HCT116 (cell line): ENCODE results near the gene OR1F1. TPM values are rescaled to one million over a fixed set of nuclear protein-coding genes. Genes with fewer than 3 reads are reported as not detected.

Source experiments
- ATAC-seq: fragments of 200-7000 bp; cut with Tn5 transposase; 2 replicates; pipeline ENCODE4 v1.9.1; 2020; ENCODE audit warnings: mild to moderate bottlenecking, moderate library complexity
- BruUV-seq: library from RNA; stranded (reverse); fragments of 400-500 nt; replicated peaks from 2 replicates; lab custom pipeline; 2021; lab: Mats Ljungman, UMichigan
- CTCF ChIA-PET: fragments of 300-600 bp; sonication (Branson Sonifier 250); formaldehyde crosslinking; loops from one replicate; lab custom pipeline; 2021; ENCODE audit warnings: antibody characterized with exemption; lab: Charles Lee
- POLR2A ChIA-PET: fragments of 300-600, 350-600 bp; sonication (Branson Sonifier 250); formaldehyde crosslinking; loops from one replicate; lab custom pipeline; 2021; ENCODE audit warnings: antibody characterized with exemption; lab: Charles Lee
- RAD21 ChIA-PET, 2 experiments: fragments of 300-600 bp; sonication (Branson Sonifier 250); formaldehyde crosslinking; loops; one replicate each; lab custom pipeline; 2023; ENCODE audit warnings: low total read pairs in 2 of 2; ENCODE audit not compliant: uncharacterized antibody in 2 of 2, unreplicated experiment in 2 of 2, low non-redundant PET in 1 of 2; lab: Charles Lee
- DNase-seq: peaks from one replicate; pipeline ENCODE4 v3.0.0-alpha.2; 2010; ENCODE audit warnings: low read depth, low spot score
- H2AFZ ChIP-seq: fragments of 200-600 bp; shearing (Covaris generic), sonication (generic); 2 replicates; pipeline ENCODE4 v1.6.1; 2017; ENCODE audit warnings: low read depth, mixed run types, mixed read lengths, antibody characterized with exemption, low read length; ENCODE audit not compliant: poor library complexity, severe bottlenecking
- H3K27ac ChIP-seq: 2 replicates; pipeline ENCODE4 v1.5.1; 2012; ENCODE audit warnings: low read depth, low read length
- H3K27me3 ChIP-seq: fragments of 200-600 bp; sonication (generic); 2 replicates; pipeline ENCODE4 v1.6.1; 2016; ENCODE audit warnings: mixed run types, low read length, mixed read lengths; ENCODE audit not compliant: insufficient read depth
- H3K36me3 ChIP-seq, 2 experiments: fragments of 200-500 bp in 1 of 2; fragments of 200-600 bp in 1 of 2; sonication (Bioruptor generic) in 1 of 2; sonication (generic) in 1 of 2; 2 replicates each; pipeline versions ENCODE4 v1.5.1 to v1.6.1; 2014 to 2016; ENCODE audit warnings: low read length in 2 of 2, inconsistent platforms in 1 of 2, mixed read lengths in 1 of 2, mixed run types in 1 of 2; ENCODE audit not compliant: insufficient read depth in 2 of 2, control insufficient read depth in 1 of 2
- H3K4me1 ChIP-seq, 2 experiments: fragments of 200-600 bp in 1 of 2; sonication (generic) in 1 of 2; 2 replicates each; pipeline versions ENCODE4 v1.5.1 to v1.6.1; 2012 to 2017; ENCODE audit warnings: low read length in 2 of 2, inconsistent platforms in 1 of 2, mild to moderate bottlenecking in 1 of 2, mixed read lengths in 1 of 2, mixed run types in 1 of 2, moderate library complexity in 1 of 2; ENCODE audit not compliant: insufficient read depth in 2 of 2, control insufficient read depth in 1 of 2
- H3K4me2 ChIP-seq: fragments of 200-600 bp; sonication (generic); 2 replicates; pipeline ENCODE4 v1.6.1; 2017; ENCODE audit warnings: mixed run types, low read length, mixed read lengths
- H3K4me3 ChIP-seq, 2 experiments: fragments of 200-600 bp in 1 of 2; sonication (generic) in 1 of 2; replicated peaks in 1 of 2; 2 replicates each; pipeline ENCODE4 v1.5.1; 2011 to 2016; ENCODE audit warnings: low read length in 2 of 2, control low read depth in 1 of 2, low read depth in 1 of 2, mild to moderate bottlenecking in 1 of 2, mixed read lengths in 1 of 2, mixed run types in 1 of 2
- H3K79me2 ChIP-seq: fragments of 200-600 bp; sonication (generic); 2 replicates; pipeline ENCODE4 v1.6.1; 2017; ENCODE audit warnings: mild to moderate bottlenecking, mixed run types, low read length, moderate library complexity, mixed read lengths; ENCODE audit not compliant: insufficient read depth
- H3K9ac ChIP-seq: fragments of 200-600 bp; sonication (generic); 2 replicates; pipeline ENCODE4 v1.6.1; 2016; ENCODE audit warnings: low read length, mixed read lengths
- H3K9me2 ChIP-seq: fragments of 200-600 bp; sonication (generic), shearing (Covaris generic); 2 replicates; pipeline ENCODE4 v1.6.1; 2017; ENCODE audit warnings: mixed run types, mild to moderate bottlenecking, moderate library complexity; ENCODE audit not compliant: insufficient read depth
- H3K9me3 ChIP-seq, 2 experiments: fragments of 200-500 bp in 1 of 2; fragments of 200-600 bp in 1 of 2; sonication (Bioruptor generic) in 1 of 2; sonication (generic) in 1 of 2; 2 replicates each; pipeline ENCODE4 v1.6.1; 2014 to 2017; ENCODE audit warnings: low read length in 2 of 2, mixed read lengths in 2 of 2, inconsistent platforms in 1 of 2, low read depth in 1 of 2, mild to moderate bottlenecking in 1 of 2, mixed run types in 1 of 2, moderate library complexity in 1 of 2; ENCODE audit not compliant: control insufficient read depth in 1 of 2, insufficient read depth in 1 of 2
- H4K20me1 ChIP-seq: fragments of 200-600 bp; sonication (generic), shearing (Covaris generic); 2 replicates; pipeline ENCODE4 v1.6.1; 2017; ENCODE audit warnings: mixed run types, mild to moderate bottlenecking, moderate library complexity; ENCODE audit not compliant: insufficient read depth
- EGR1 ChIP-seq: IDR thresholded peaks from 2 replicates; pipeline ENCODE4 v1.6.1; 2012; ENCODE audit warnings: low read depth
- ELF1 ChIP-seq: IDR thresholded peaks from 2 replicates; pipeline ENCODE4 v1.6.1; 2012; ENCODE audit warnings: low read depth, borderline replicate concordance
- EZH2phosphoT487 ChIP-seq: fragments of 200-600 bp; IDR thresholded peaks from 2 replicates; pipeline ENCODE4 v1.6.1; 2018; ENCODE audit warnings: antibody characterized with exemption, borderline replicate concordance
- FOSL1 ChIP-seq: IDR thresholded peaks from 2 replicates; pipeline ENCODE4 v1.6.1; 2012; ENCODE audit warnings: low read depth
- POLR2A ChIP-seq: IDR thresholded peaks from 2 replicates; pipeline ENCODE4 v1.7.0; 2011; ENCODE audit warnings: borderline replicate concordance; ENCODE audit not compliant: insufficient read depth, insufficient read length; ENCODE audit errors: extremely low read depth
- SIN3A ChIP-seq: IDR thresholded peaks from 2 replicates; pipeline ENCODE4 v1.6.1; 2012; ENCODE audit warnings: low read depth
- TCF7L2 ChIP-seq: IDR thresholded peaks from 2 replicates; pipeline ENCODE4 v1.7.0; 2011; ENCODE audit warnings: borderline replicate concordance, inconsistent platforms; ENCODE audit not compliant: insufficient read depth, insufficient read length; ENCODE audit errors: extremely low read depth
- ZBTB33 ChIP-seq: IDR thresholded peaks from 2 replicates; pipeline ENCODE4 v1.6.1; 2011; ENCODE audit warnings: mild to moderate bottlenecking, low read length, moderate library complexity; ENCODE audit not compliant: insufficient replicate concordance; ENCODE audit errors: extremely low read depth
- ZFX ChIP-seq: fragments of 450-650 bp; IDR thresholded peaks from 2 replicates; pipeline ENCODE4 v1.6.1; 2017
- intact Hi-C: fragments of 100-400 bp; cut with micrococcal nuclease; formaldehyde crosslinking; loops from 2 replicates; pipeline ENCODE4 v1.10.0; 2022
- total RNA-seq: library from RNA; stranded (reverse); gene quantifications from one replicate; pipeline ENCODE4 v1.2.1, GENCODE V29; 2021; ENCODE audit not compliant: unreplicated experiment
- TF ChIP-seq, protein P1 (sequence below): IDR thresholded peaks from 2 replicates; pipeline ENCODE4 v1.6.1; 2012

OR1F1 gene
- total RNA-seq, 1 experiment from 2014 or later: not detected

DNA sequence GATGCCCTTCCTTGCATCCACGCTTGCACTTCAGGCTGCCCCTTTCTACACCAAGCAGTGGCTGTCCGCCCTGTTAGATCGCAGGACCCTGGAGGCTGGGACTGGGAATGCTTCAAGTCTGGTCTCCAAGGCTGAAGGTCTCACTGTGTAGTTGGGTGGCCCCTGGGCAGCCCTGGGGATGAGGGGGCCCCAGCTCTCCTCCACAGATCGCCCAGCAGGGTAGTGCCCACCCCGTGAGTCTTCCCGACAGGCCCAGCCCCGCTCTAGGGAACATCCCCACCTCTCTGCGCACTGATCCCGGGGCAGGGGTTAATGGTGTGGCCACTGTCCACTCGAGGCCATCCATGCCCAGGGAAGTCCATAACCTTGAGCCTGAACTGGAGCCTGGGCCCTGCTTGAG is 42.9 kb upstream of the OR1F1 start:
- no peak for ATAC-seq
- POLR2A ChIA-PET: no interaction called here

More for the DNA sequence above, 42.9 kb upstream of the OR1F1 start:
- Histone ChIP-seq H3K79me2 (no peaks in the 10 kb centered on the region), H3K9me2 (no peaks in the 10 kb centered on the region), H3K9me3 (no peaks in the 10 kb centered on the region), H3K4me2 (no peak overlapping the region), H4K20me1 (no peaks in the 10 kb centered on the region), H2AFZ (no peak overlapping the region), H3K4me1 (peaks cover 8 to 16% of the 10 kb centered on the region in 2 experiments), H3K27me3 (no peaks in the 10 kb centered on the region), H3K4me3 (no peak overlapping the region), H3K27ac (no peak overlapping the region), H3K36me3 (peaks cover 0 to 3% of the 10 kb centered on the region in 2 experiments; a peak in 1 of 4 replicates), H3K9ac (no peak overlapping the region)
- BruUV-seq: no TSS peak
- DNase-seq: no peak
- intact Hi-C loops: no loop called here
- CTCF ChIA-PET: interaction anchor here (2.9 kb wide), 1 partner anchor 15 kb away, joined by 12 read pairs; no protein-coding TSS in a partner anchor
- RAD21 ChIA-PET: no interaction called here
- TF ChIP-seq ELF1 (no peak), POLR2A (no peak), ZBTB33 (no peak), SIN3A (no peak), EZH2phosphoT487 (no peak), ZFX (no peak), TCF7L2 (no peak), FOSL1 (no peak), EGR1 (no peak)
- TF ChIP-seq, protein P1, sequence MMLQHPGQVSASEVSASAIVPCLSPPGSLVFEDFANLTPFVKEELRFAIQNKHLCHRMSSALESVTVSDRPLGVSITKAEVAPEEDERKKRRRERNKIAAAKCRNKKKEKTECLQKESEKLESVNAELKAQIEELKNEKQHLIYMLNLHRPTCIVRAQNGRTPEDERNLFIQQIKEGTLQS: no peak
